Aorta (tissue), 5 donors: ENCODE results near the gene ACBD3. TPM values are rescaled to one million over a fixed set of nuclear protein-coding genes. Genes with fewer than 3 reads are reported as not detected.

Experiments used
- ATAC-seq: fragments of 200-7000 bp; cut with Tn5 transposase; one replicate; pipeline ENCODE4 v1.9.1; 2022; ENCODE audit warnings: moderate library complexity; ENCODE audit not compliant: low FRiP score
- DNase-seq, 2 donors: peaks; one replicate each; pipeline ENCODE4 v3.0.0-alpha.2; 2020
- H3K27ac ChIP-seq, 2 donors: one replicate each; pipeline ENCODE4 v1.5.1; 2013; ENCODE audit warnings: low read length in 2 of 2, mild to moderate bottlenecking in 2 of 2, moderate library complexity in 2 of 2, control low read depth in 1 of 2, inconsistent platforms in 1 of 2, low read depth in 1 of 2
- H3K27me3 ChIP-seq, 2 donors: one replicate each; pipeline ENCODE4 v1.6.1; 2013; ENCODE audit warnings: control low read depth in 1 of 2, low read length in 1 of 2, mild to moderate bottlenecking in 1 of 2, moderate library complexity in 1 of 2; ENCODE audit not compliant: insufficient read depth in 2 of 2, control insufficient read depth in 1 of 2
- H3K36me3 ChIP-seq, 2 donors: one replicate each; pipeline ENCODE4 v1.6.1; 2013; ENCODE audit warnings: control low read depth in 1 of 2, low read length in 1 of 2, mild to moderate bottlenecking in 1 of 2; ENCODE audit not compliant: insufficient read depth in 2 of 2, control insufficient read depth in 1 of 2
- H3K4me1 ChIP-seq, 2 donors: one replicate each; pipeline ENCODE4 v1.6.1; 2013; ENCODE audit warnings: low read length in 2 of 2, control low read depth in 1 of 2, mild to moderate bottlenecking in 1 of 2, moderate library complexity in 1 of 2; ENCODE audit not compliant: insufficient read depth in 2 of 2, control insufficient read depth in 1 of 2
- H3K4me3 ChIP-seq, 2 donors: one replicate each; pipeline ENCODE4 v1.5.1; 2013; ENCODE audit warnings: low read length in 2 of 2, control low read depth in 1 of 2, mild to moderate bottlenecking in 1 of 2
- H3K9me3 ChIP-seq: one replicate; pipeline ENCODE4 v1.6.1; 2013; ENCODE audit warnings: mild to moderate bottlenecking, low read length; ENCODE audit not compliant: control insufficient read depth
- WGBS, 2 donors: extraction: QIAGEN DNeasy Blood & Tissue Kit; methylation state at CpG; one replicate each; pipeline ENCODE4 v1.1.7; 2013; 5-methylcytosine and 5-hydroxymethylcytosine counted together
- intact Hi-C, 2 donors: fragments of 100-400 bp; cut with DNase I; formaldehyde crosslinking; loops; one replicate each; pipeline versions ENCODE4 v1.14.2 to v1.15.0; 2022
- polyA plus RNA-seq, 2 donors: library from polyadenylated mRNA; stranded (reverse); fragments of 200-250 nt; gene quantifications; one replicate each; pipeline ENCODE4 v1.2.3, GENCODE V29; 2013
- total RNA-seq, 2 donors: library from RNA; stranded (reverse); fragmentation: NEBNext Ultra II Directional; extraction: Animal tissue kit (Norgen Biotek cat#: 25700); gene quantifications; one replicate each; pipeline ENCODE4 v1.2.1, GENCODE V29; 2021
- donor health status: healthy with polysubstance abuse.
- donor health status: Bipolar disorder and iron deficiency.
- donor health status: DM: no; HTN: no; CAD: no.
- donor health status: DM: no; HTN: no; CAD: no.
- donor health status: DM: yes; HTN: yes; CAD: no.

Gene ACBD3
- total and polyA plus RNA-seq, 4 donors: 14.2 to 45.5 (median 33.5) TPM

GRCh38 chr1:226134170-226135058 is 52.1 kb downstream of the ACBD3 start:
- 60 to 61% methylated on average over 16 of the region's 16 CpGs for WGBS, 2 donors

GRCh38 chr1:226133504-226134123 is 52.9 kb downstream of the ACBD3 start:
- intact Hi-C loops: no loop called here
- H3K27ac ChIP-seq: no peak overlapping the region
- WGBS, 2 donors: 92 to 94% methylated on average over 6 of the region's 6 CpGs
- H3K4me1 ChIP-seq: no peaks in the 10 kb centered on the region
- no peak overlapping the region for H3K4me3 ChIP-seq
- no peaks in the 10 kb centered on the region for H3K9me3 ChIP-seq
- no peak for ATAC-seq
- H3K27me3 ChIP-seq: no peaks in the 10 kb centered on the region
- H3K36me3 ChIP-seq: no peaks in the 10 kb centered on the region
- DNase-seq: peak in 1 of 2 donors; percentile 17

More at GRCh38 chr1:226134170-226135058, 52.1 kb downstream of the ACBD3 start:
- H3K27me3 ChIP-seq: no peaks in the 10 kb centered on the region
- no peak overlapping the region for H3K27ac ChIP-seq
- H3K36me3 ChIP-seq: no peaks in the 10 kb centered on the region
- DNase-seq (peak in 1 of 2 donors; percentile 57), ATAC-seq (no peak)
- H3K4me3 ChIP-seq: no peak overlapping the region
- no peaks in the 10 kb centered on the region for H3K4me1 ChIP-seq
- H3K9me3 ChIP-seq: no peaks in the 10 kb centered on the region
- intact Hi-C loops: no loop called here

- no peak for ATAC-seq
- no peaks in the 10 kb centered on the region for H3K9me3 ChIP-seq
- H3K36me3 ChIP-seq: no peaks in the 10 kb centered on the region
- intact Hi-C loops: no loop called here
- no peak overlapping the region for H3K4me3 ChIP-seq
- WGBS, 2 donors: 75 to 83% methylated on average over 17 of the region's 17 CpGs
- DNase-seq: peak in 1 of 2 donors; percentile 69
- H3K4me1 ChIP-seq: no peaks in the 10 kb centered on the region
- no peak overlapping the region for H3K27ac ChIP-seq
- no peaks in the 10 kb centered on the region for H3K27me3 ChIP-seq
These were observed 53.6 kb downstream of the ACBD3 start for GRCh38 chr1:226132728-226133503.

GRCh38 chr1:226131639-226132038 is 54.9 kb downstream of the ACBD3 start:
- Histone ChIP-seq H3K27me3 (no peaks in the 10 kb centered on the region), H3K36me3 (no peaks in the 10 kb centered on the region), H3K4me3 (no peak overlapping the region), H3K9me3 (no peaks in the 10 kb centered on the region), H3K4me1 (no peaks in the 10 kb centered on the region), H3K27ac (no peak overlapping the region)
- 97 to 98% methylated on average over 5 of the region's 5 CpGs for WGBS, 2 donors
- ATAC-seq (no peak), DNase-seq (peak in 1 of 2 donors; percentile 25)
- intact Hi-C loops: no loop called here

GRCh38 chr1:226129230-226129629 is 57.3 kb downstream of the ACBD3 start:
- Histone ChIP-seq H3K27me3 (no peaks in the 10 kb centered on the region), H3K9me3 (no peaks in the 10 kb centered on the region), H3K36me3 (no peaks in the 10 kb centered on the region), H3K27ac (no peak overlapping the region), H3K4me3 (no peak overlapping the region), H3K4me1 (no peaks in the 10 kb centered on the region)
- DNase-seq: peak in 1 of 2 donors; percentile 14
- intact Hi-C loops: no loop called here
- WGBS, 2 donors: 98 to 100% methylated on average over 2 of the region's 2 CpGs
- no peak for ATAC-seq

GRCh38 chr1:226128487-226129075 is 58.0 kb downstream of the ACBD3 start:
- intact Hi-C loops: no loop called here
- 80 to 81% methylated on average over 8 of the region's 8 CpGs for WGBS, 2 donors

GRCh38 chr1:226126824-226127569 is 59.5 kb downstream of the ACBD3 start:
- DNase-seq: peak in 1 of 2 donors; percentile 61

More at GRCh38 chr1:226128487-226129075, 58.0 kb downstream of the ACBD3 start:
- H3K27ac ChIP-seq: no peak overlapping the region
- peak in 1 of 2 donors; percentile 63 for DNase-seq
- H3K4me1 ChIP-seq: no peaks in the 10 kb centered on the region
- no peak for ATAC-seq
- H3K4me3 ChIP-seq: no peak overlapping the region
- H3K9me3 ChIP-seq: no peaks in the 10 kb centered on the region
- no peaks in the 10 kb centered on the region for H3K36me3 ChIP-seq
- H3K27me3 ChIP-seq: no peaks in the 10 kb centered on the region

GRCh38 chr1:226125831-226126230 is 60.7 kb downstream of the ACBD3 start:
- 97 to 98% methylated on average over 10 of the region's 10 CpGs for WGBS, 2 donors
- Histone ChIP-seq H3K4me1 (no peaks in the 10 kb centered on the region), H3K9me3 (no peaks in the 10 kb centered on the region), H3K4me3 (no peak overlapping the region), H3K27ac (no peak overlapping the region), H3K27me3 (no peaks in the 10 kb centered on the region), H3K36me3 (no peaks in the 10 kb centered on the region)
- intact Hi-C loops: loop anchor here (1.0 to 2.0 kb wide), 2 partner anchors 71 kb away; no protein-coding TSS in a partner anchor
- ATAC-seq: no peak
- DNase-seq: peak in 1 of 2 donors; percentile 32

More at GRCh38 chr1:226126824-226127569, 59.5 kb downstream of the ACBD3 start:
- intact Hi-C loops: no loop called here
- ATAC-seq: no peak
- Histone ChIP-seq H3K36me3 (no peaks in the 10 kb centered on the region), H3K27ac (no peak overlapping the region), H3K4me3 (no peak overlapping the region), H3K27me3 (no peaks in the 10 kb centered on the region), H3K9me3 (no peaks in the 10 kb centered on the region), H3K4me1 (no peaks in the 10 kb centered on the region)
- 73 to 78% methylated on average over 31 of the region's 31 CpGs for WGBS, 2 donors
